NCI-H446 treated with DMSO at 0.1 percent for 48 hours (cell line): Measurements from ENCODE around the gene CORO7.
"Not testable (repeated sequence)": the region's sequence is repeated elsewhere in the genome, so short reads cannot be mapped to it uniquely, and the experiment has no call there.

Experiments used
- DNase-seq: peaks from one replicate; lab custom pipeline; 2025; lab: John Stamatoyannopoulos, UW

Gene CORO7

DNA sequence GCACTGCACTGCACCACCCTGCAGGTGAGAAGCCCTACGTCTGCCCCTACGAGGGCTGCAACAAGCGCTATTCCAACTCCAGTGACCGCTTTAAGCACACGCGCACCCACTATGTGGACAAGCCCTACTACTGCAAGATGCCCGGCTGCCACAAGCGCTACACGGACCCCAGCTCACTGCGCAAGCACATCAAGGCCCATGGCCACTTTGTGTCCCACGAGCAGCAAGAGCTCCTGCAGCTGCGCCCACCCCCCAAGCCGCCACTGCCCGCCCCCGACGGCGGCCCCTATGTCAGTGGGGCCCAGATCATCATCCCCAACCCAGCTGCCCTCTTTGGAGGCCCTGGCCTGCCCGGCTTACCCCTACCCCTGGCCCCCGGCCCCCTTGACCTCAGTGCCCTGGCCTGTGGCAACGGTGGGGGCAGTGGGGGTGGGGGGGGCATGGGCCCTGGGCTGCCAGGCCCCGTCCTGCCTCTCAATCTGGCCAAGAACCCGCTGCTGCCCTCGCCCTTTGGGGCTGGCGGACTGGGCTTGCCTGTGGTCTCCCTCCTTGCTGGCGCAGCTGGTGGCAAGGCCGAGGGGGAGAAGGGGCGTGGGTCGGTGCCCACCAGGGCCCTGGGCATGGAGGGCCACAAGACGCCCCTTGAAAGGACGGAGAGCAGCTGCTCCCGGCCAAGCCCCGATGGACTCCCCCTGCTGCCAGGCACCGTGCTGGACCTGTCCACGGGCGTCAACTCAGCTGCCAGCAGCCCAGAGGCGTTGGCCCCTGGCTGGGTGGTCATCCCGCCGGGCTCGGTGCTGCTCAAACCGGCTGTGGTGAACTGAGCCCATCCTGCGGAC lies 79.5 kb downstream of the CORO7 start:
- no peak for DNase-seq

DNA sequence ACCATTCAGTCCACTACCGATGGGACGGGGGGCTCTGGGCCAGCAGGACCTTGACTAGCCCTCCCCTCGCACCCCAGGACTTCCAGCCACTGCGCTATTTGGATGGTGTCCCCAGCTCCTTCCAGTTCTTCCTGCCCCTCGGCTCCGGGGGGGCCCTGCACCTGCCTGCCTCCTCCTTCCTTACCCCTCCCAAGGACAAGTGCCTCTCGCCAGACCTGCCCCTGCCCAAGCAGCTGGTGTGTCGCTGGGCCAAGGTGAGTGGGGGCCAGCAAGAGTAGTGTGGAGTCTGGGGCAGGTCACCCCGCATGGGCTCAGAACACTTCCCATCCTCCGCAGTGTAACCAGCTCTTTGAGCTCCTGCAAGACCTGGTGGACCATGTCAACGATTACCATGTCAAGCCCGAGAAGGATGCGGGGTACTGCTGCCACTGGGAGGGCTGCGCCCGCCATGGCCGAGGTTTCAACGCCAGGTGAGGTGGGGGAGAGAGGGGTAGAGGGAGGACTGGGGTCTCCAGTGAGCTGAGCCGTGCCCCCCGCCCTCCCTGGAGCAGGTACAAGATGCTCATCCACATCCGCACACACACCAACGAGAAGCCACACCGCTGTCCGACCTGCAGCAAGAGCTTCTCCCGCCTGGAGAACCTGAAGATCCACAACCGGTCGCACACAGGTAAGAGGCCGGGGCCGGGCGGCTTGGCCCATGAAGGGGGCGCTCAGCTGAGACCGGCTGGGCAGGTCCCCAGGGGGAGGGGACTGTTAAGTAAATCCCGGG lies 81.5 kb downstream of the CORO7 start:
- no peak for DNase-seq

DNA sequence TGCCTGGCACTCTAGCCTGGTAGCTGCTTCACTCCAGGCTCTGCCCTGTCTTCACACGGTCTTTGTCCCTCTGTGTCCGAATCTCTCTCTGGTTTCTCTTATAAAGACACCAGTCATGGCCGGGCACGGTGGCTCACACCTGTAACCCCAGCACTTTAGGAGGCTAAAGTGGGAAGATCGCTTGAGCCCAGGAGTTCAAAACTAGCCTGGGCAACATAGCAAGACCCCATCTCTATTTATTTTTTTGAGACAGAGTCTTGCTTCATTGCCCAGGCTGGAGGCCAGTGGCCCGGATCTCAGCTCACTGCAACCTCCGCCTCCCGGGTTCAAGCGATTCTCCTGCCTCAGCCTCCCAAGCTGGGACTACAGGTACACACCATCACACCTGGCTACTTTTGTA lies 82.7 kb downstream of the CORO7 start:
- not testable (repeated sequence) for DNase-seq

DNA sequence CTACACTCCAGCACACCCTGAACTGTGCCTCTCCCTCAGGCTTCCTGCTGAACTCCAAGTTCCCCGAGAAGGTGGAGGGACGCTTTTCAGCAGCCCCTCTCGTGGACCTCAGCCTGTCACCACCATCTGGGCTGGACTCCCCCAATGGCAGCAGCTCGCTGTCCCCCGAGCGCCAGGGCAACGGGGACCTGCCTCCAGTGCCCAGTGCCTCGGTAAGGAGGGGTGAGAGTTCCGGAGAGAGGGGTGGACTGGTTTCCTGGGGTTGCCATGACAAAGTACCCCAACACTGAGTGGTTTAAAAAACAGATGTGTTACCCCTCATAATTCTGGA lies 83.1 kb downstream of the CORO7 start:
- no peak for DNase-seq

- no peak for DNase-seq
Measured at GRCh38 chr16:4332623-4333307, 83.6 kb downstream of the CORO7 start.

- DNase-seq = no peak
Measured at GRCh38 chr16:4332083-4332482, 84.3 kb downstream of the CORO7 start.

- no peak for DNase-seq
Measured at GRCh38 chr16:4330277-4330874, 86.0 kb downstream of the CORO7 start.

DNA sequence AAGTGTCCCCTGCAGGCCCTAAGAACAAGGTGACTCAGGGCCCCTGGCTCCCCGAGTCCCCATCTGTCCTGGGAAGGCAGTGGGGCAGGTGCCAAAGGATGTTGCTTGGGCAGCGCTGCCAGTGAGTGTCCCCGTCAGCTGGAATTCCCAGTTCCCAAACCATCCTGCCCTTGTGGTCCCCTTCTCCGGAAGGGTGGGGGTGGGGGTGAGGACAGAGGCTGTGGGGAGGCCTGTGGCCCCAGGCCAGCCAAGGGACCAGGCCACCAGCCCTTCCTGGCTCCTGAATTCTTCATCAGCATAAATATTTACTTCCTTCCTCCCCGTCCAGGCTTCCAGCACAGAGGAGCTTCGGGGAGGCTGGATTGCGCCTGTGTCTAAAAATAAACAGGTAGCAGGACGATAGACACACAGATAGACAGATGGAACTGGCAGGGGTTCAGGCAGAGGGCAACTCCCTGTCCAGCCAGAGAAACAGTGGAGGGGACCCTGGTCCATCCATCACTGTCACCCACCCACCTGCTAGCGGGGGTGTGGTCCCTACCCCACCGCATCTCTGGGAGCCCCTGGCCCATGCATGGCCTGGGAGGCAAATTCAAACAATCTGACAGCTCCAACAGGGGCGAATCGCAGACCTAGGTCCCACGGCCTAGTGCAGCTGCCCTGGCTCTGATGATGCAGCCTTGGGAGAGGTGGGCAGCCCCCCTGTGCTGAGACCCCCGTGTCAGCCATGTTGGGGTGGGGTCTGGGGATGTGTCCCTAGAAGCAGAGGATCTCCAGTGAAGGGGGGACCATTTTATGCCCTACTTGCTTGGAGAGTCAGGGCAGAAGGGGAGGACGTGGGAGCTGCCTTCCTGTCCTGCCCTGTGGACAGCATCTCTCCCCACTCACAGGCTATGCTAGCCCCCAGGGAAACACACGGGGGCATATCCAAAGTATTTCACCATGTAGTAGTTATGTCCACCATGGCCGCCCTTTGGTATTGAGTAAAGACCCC lies 87.3 kb downstream of the CORO7 start:
- DNase-seq = no peak

DNA sequence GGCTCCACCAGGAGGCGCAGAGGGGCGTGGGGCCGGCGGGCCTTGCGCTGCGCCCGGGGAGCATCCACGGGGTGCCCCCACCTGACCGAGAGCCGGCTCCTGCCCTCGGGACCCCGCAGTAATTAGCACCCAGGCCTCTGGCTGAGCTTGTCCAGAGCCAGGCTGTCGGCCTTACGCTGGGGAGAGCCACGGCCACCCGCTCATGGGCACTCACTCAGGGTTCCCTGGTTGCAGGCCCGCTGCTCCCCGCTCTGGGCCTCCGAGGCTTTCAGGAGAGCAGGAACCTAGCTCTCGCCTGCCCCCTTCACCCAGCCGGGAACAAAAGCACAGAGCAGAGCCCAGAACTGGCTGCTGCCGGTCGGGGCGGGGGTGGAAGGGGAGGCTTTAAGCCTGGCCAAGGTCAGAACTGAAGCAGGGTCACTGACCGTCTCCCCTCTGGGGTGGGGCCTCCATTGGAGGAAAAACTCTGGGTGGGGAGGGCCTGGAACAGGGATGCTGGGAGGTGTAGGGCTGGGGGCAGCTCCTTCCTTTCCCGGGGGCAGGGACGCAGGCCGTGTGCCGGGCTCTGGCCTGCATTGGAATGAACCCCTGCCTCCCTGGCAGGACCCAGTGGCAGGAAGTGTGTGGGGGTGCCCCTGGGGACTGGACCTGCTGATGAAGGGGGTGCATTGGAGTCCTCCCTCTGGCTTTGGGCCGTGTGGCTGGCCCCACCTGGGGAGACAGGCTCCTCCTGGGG lies 88.2 kb downstream of the CORO7 start:
- DNase-seq = no peak

DNA sequence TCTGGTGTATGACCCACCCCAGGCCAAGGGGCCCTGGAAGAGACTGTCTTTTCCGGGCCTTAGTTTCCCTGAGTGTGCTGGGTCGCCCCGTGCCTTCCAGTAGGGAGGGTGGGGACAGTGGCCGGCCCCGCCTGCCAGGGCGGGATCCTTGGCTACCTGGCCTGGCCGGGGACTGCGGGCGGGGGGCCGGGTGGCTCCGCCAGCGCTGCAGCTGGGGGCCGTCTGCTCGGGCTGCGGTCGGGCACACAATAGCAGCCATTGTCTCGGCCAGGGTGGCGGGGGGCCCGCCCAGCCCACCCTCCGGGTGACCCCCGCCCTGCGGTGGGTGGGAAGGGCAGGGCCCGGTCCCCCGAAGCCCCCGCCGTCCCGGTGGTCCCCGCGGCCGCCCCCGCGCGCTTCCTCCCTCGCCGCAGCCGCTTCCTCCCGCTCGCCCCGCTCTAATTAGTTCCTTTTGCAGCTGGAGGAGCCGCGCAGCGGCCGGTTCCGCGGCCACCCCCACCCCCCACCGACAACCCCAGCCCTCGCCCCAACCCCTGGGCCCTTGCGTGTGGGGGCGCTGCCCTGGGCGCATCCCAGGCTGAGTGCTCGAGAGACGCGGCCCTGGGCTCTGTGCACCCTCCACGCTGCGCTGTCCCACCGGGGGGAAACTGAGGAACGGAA lies 88.9 kb downstream of the CORO7 start:
- DNase-seq = no peak

GRCh38 chr16:4325253-4325758 lies 91.1 kb downstream of the CORO7 start:
- no peak for DNase-seq

DNA sequence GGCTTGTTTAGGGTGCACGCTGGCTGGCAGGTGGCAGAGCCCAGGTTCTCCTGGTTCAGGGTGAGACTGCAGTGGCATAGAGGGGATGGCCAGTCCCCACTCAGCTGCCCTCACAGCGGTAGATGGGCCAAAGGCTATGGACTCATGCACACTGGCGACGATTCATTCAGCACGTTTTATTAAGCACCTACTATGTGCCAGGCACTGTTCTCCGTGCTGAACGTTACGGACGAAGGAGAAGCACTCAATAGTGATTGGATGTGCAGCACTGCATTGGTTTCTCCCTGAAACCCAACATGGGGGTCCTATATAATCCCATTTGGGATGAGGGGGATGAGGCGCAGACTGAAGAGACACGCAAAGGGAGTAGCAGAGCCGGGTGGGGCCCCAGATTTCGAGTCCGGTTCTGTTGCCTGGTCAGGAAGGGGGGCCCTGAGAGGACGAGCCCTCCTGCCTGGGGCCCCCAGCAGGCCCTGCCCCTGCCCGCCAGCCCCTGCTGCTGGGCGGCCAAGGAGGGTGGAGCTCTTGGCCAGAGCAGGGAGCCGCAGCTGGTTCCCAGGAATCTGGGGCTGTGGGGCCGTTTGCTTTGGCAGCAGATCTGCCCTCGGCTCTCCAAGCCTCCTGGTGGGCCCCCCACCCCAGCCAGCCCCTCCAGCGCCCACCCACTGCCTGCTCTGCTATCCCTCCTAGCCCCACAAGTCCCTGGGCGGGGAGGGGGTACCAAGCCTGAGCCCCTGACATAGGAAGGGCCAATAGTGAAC lies 91.7 kb downstream of the CORO7 start:
- no peak for DNase-seq

DNA sequence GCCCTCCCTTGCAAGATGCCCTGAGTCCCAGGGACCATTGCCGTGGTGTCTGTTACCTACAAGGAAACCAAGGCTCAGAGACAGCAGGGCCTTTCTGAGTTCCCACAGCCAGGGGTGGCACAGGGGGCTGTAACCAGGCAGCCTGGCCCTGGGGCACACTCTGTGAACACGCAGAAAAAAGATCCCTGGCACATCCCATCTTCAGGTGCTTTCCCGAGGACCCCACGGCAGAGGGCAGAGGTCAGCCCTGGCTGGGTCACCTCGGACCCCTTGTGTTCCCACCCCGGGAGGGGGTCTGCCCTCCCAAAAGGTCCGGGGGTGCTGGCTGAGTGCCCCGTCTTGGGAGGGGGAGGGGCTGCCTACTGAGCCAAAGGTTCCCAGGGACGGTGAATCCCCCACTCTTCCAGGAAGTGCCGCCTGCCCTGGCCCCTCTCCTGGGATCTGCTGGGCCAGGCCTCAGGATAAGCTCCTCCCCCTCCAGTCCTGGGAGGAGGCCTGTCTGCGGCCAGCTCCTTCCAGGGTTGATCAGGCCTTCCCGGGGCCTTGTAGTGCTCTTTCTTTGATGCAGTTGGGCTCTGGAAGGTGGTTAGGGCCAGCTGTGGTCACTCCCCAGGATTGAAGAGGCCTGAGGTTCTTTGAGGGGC lies 92.4 kb downstream of the CORO7 start:
- no peak for DNase-seq

- no peak for DNase-seq
Measured at GRCh38 chr16:4323071-4323844, 93.1 kb downstream of the CORO7 start.

GRCh38 chr16:4322121-4323052 lies 94.0 kb downstream of the CORO7 start:
- no peak for DNase-seq

DNA sequence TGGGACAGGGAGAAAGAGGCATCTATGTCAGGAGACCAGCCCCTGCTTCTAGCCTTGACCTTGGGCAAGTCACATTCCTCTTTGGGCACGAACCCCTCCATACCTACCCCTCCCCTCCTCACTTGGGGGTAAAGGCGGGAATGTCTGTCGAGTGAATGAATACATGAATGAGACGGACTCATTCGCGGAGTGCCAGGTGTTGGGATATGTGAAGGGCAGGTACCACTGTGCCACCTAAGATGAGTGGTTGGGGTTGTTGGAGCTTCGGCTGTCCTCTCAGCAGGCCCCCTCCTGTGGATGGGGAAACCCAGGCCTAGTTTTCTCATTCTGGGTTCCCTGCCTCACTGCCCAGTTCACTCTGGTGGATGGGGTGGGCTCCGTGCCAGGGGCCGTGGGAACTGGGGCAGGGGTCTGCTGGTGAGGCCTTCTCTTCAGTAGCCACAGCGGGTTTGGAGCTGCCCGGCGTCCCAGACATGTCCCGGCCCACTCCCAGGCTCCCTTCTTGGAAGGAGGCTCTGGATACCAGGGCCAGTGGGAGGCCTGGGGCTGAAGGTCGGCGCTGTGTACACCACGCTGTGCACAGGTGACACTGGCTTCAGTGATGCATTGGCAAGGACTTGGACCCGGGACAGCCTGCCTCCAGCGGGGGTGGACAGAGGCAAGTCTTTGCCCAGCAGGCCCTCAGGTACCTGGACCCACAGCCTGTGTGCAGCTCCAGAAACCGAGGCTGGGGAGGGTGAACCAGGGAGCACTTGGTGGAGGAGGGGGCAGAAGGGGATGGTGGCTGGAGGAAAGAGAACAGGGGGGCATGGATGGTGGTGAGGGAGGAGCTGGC lies 94.9 kb downstream of the CORO7 start:
- no peak for DNase-seq
